Glomerular visceral epithelial cell (primary cell): ENCODE measurements around the gene HSPA2.
"Not testable (repeated sequence)": the region's sequence is repeated elsewhere in the genome, so short reads cannot be mapped to it uniquely, and the experiment has no call there.

Source experiments
- DNase-seq: peaks from one replicate; pipeline ENCODE4 v3.0.0-alpha.2; 2016; ENCODE audit errors: extremely low spot score

HSPA2 gene

DNA sequence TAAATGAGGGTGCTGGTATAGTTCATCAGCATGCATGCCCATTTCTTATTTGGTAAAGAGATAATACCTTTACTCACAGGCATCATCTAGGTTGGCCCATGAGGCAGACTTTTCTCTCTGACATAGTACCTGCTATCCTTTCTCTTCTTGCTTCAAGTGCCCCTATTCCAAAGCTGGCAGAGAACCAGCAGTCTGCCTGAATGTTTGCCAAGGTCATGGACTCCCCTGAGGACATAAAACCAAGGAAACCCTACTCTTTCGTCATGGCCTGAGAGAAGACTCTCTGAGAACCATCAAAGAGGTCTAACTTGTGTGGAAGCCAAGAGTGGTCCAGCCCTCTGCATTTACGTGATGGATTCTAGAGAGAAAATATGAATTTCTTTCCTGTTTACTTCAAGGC, 21.1 kb downstream of the HSPA2 start:
- no peak for DNase-seq

DNA sequence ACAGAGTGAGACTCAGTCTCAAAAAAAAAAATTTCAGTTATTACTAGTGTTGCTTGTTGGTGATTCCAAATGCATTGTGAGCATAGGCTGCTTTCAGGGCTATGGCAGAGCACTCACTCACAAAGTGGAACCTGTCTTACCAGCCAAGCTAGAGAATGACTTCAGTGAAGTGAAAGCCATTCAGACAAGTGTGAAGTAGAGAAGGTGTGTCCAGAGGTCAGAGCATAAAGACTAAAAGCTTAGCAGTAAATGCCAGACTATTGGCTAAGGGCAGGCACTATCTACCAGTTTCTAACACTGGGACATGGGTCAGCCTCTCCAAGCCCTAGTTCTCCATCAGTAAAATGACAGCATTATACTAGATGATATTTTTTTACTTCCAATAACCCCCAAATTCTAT, 21.9 kb downstream of the HSPA2 start:
- no peak for DNase-seq

DNA sequence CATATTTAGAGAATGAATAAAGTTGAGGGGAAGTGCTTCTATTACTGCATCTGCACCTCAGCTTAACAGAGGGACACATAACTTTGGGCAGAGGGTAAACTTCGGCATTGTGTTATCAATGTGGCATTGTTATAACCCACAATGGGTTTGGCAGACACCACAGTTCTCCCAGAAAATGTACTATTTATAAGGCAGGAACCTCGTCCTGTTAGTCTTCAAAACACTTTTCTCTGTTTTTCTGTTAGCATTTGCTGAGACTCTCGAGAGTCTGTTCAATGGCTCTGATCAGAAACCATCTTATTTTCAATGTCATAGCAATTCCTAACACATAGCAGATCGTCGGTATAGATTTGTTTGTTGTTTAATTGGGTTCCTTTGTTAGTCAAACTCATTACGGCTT, 23.2 kb downstream of the HSPA2 start:
- no peak for DNase-seq

DNA sequence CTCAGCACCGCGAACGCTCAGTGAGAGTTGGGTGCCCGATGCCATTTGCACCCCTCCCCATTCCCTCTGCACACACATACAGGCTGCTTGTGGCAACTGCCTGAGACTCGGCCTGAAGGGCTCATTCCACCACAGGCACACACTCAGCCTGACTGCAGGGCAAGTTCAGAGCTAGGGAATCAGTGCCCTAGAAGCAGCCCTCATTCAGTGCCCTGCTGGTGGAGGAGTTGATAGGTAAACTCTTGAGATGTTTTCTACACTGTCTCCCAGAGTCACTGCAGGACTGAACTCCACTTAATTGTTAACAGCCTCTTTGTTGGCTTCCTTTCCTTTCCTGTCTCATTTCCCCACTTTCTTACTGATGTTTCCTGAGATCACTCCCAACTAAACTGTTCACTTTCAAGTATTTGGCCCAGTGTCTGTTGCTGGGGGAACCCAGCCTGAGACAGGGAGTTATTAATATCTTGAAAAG, 26.1 kb downstream of the HSPA2 start:
- DNase-seq = no peak

DNA sequence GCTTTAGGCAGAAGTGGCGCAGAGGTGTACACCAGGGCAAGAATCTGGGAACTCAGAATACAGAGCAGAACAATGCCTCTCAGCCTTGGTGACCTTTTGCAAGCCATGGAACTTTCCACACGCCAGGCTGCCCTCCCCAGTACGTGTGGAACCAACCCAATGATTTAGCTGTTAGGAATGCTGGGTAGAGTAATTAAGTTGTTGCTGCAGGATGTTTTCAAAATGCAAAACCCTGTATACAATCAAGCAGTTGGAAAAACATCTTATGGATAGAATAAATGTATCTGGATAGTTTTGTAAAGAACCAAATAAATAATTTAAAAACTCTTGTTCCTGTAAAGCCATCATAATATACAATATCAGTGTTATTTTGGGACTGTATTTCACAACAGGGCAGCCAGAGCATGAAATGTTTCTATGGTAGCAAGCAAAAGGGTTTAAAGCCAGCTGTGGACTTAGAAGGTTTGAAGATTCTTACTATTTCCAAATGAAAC, 28.6 kb downstream of the HSPA2 start:
- peak; percentile 7 for DNase-seq

DNA sequence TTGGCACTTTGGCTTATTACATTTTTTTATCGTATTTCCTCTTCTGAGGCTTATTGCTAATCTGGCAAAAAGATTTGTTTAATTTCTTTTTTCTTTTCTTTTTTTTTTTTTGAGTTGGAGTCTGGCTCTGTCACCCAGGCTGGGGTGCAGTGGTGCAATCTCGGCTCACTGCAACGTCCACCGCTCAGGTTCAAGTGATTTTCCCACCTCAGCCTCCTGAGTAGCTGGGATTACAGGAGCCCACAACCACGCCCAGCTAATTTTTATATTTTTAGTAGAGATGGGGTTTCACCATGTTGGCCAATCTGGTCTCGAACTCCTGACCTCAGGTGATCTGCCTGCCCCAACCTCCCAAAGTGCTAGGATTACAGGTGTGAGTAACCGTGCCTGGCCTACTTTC, 29.1 kb downstream of the HSPA2 start:
- not testable (repeated sequence) for DNase-seq

DNA sequence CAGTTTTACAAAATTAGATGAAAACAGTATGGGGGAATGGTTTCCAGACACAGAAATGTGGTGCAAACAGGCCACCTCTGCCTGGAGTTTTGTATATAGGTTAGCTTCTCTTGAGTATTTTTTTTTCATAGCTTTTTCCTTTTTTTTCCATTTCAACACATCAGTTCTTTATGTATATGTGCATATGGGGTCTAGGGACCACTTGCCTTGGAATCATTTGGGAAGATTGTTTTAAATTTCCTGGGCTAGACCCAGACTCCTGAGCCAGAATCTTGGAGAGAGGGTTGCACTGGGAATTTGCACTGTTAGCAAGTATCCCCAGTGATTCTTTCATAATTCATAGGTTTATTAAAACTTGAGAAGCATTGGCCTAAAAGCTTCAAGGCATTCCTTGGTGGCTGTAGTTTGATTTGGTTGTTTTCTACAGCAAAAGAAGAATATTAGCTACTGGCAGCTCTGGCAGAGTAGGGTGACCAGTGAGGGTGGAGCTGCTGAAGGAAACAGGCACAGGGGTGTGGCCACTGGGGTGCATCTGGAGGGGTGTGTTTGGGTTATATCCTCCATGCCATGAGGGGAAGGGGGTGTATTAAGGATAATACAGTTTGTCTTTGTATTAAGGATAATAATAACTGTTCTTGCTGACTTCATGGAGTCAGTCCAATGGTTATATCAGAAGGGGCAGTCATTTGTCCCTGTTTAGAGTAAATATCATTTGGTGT, 32.0 kb downstream of the HSPA2 start:
- DNase-seq = no peak

DNA sequence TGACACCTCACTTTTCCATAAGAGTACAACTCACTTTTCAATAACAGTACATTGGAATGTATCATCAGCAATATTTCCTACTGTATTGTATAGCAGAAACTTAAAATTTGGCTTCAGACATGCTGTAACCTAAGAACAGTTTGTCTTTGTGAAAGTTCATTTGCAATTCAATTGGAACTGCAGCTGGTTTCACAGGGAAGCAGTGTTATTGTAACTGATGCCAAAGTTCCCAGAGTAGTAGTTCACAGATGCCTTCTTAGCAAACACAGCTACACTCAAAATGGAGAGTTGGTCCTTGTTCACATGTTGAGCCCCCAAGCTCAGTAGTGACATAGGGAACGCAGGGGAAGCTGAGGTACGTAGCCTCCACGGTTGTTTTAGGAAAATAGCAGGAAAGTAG, 32.6 kb downstream of the HSPA2 start:
- DNase-seq = no peak

DNA sequence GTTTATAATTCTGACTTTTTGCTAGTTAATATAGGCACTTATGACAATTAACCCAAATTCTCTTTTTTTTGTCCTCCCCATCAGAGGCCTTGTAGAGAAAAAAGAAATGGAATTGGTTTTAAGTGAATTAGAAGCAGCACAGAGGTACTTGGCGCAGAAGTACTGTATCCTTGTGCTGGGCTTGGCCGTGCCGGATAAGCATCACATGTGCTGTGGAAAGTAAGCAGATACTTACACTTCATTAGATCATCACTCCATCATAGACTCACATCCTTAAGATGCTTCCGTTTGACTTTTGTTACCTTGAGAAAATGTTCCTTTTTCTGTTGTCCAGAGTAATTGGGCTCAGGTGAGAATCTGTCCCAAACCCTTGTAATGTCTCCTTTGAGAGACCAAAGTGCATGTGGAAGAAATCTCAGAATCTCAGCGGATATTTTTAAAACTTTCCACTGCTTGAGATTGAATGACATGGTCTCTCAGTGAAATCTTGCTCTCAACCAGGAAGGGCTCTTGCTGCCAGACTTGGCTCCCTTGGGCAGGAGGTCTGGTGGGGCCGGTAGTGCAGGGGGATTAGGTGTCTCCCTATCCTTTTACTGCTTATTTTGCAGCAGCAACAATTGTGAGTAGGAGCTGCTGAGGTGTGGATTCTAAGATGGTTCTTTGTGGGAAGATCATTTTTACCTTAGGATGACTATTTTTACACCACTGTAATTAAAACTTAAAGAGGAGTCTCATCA, 34.0 kb downstream of the HSPA2 start:
- no peak for DNase-seq

DNA sequence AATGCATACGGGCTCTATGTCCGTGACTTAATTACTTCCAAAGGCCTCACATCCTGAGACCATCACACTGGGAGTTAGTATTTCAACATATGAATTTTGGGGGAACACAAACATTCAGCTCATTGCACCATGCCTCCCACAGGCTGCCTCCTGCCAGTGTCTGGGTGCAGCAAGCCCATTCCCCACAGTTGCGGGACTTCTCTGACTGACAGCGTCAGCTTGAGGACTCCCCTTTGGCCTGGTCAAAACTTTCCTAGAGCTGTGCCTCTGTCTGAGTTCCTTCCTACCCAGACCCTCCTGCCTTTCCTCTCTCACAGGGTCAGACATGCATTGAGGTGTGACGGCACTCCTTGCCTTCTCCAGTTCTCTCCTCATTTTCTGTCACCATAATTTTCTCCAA, 36.7 kb downstream of the HSPA2 start:
- no peak for DNase-seq

DNA sequence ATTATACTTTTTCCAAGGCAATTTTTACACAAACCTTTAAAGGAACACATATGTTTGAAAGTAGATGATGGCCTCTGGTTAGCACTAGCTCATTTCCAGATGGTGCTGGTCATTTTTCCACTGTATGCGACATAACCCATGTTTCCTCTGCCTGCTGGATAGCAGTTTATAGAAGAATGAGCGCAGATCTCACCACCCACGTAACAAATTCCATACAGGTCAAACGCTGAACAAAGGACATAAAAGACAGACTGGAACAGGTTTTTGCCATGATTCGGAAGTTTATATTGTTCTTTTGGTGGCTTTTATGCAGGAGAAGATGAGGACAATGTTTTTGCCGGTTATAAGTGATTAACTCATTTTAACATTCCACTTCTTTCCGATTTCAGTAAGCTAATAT, 39.9 kb downstream of the HSPA2 start:
- no peak for DNase-seq

DNA sequence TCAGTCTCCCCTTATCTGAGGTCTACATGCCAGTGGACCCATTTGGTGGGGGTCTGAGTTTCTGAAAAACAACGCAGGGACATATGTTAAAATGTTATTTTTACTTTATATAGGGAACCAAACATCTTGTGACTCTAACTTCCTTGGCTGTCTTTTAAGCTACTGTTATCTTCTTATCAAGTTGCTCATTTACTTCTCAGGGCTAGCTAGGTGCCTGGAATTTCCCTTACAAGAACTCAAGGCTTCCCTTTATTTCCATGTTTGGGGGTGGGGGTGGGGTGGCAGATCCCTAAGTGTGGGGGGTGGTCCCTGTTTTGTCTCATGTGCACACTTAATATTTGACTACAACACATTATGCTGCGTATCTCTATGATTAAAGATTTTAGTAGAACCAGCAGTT, 40.8 kb downstream of the HSPA2 start:
- DNase-seq = no peak

DNA sequence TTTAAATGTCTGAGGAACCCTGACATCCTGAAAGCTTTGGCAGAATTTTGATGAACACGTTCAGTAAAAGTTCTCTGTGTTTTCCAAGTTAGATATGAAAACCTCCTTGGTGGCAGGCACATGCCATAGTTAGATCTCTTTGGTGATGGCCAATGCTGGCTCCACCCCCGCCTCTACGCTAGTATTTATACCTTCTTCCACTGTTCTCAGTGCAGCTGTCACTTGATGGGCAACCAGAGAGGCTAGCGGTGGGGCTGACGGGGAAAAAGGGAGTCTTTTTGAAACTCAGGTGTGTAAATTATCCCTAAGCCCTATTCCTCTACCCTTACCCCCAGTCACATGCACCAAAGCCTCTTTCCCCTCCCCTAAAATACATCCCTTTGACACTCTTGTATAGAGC, 41.3 kb downstream of the HSPA2 start:
- DNase-seq = no peak

DNA sequence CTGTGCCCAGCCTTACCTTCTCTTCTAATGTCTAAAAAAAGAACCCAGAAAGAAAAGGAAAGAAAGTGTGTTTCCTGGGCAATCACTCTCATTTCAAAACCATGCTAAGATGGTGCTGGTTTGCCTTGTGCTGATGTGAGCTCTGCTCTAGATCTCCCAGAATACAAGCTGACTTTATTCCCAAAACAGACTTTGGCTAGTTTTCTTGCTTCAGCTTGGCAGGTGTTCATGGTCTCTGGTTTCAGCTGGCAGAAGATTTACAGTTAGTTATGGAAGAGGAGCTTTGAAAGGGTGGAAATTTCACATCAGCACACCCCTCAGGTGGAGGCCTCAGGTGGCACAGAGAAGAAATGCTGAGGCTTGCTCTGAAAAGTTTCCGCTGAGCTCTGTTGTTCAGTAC, 43.6 kb downstream of the HSPA2 start:
- no peak for DNase-seq

DNA sequence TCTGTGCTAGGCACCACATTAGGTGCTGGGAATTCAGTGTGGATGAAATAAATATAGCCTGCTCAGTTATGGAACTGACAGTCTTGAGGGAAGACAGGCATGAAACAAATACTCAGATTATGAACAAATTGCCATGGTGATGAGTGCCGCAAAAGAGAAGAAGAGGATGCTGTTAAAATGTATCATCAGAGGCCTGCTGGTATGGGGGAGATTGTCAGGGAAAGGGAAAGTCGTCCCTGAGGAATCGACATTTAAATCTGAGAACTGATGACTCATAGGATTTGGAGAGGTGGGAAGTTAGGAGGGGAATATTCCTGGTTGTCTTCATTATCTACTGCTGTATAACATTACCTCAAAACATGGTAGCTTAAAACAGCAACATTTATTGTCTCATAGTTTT, 51.3 kb downstream of the HSPA2 start:
- no peak for DNase-seq
